Measurements from ENCODE around the gene CSMD2.

DNA sequence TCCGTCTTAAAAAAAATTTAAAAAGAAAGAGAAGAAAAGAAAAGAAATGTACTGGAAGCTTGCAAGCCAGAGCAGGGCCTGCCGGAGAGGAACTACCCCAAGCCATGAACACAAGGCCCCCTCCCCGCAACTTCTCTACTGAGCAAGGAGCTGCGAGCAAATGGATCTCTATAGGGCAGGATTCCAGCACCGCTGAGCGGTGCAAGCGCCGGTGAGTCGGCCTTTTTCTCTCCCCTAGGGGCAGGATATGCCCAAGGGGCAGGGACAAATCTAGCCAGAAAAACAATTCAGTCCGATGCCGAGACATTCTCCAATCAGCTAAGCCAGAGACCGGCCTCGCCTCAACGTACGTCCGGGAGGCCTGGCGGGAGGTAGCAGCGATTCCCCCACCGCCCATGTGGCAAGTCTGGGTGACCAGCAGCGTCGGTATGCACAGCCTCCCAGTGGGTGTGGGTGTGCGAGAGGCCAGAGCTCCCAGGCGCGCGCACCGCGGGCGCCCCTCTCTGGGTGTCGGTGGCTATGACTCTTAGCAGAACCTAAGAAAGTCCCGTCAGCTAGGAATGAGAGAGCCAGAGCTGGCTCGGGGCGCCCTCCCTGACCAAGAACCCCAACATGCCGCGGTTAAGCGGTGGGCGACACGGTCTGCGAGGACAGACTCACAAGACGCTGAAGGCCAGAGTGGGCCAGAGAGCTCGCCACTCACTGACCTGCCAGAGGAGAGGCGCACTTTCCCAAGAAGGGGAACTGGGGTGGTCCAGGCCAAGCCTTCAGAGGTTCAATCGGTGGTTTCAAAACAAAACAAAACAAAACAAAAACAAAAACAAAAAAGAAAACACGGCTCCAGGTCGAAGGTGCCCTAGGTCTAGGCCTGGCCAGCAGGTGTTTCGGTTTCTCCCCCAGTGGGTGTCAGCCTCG is 1.9 kb downstream of the CSMD2 start:
- no peak for TF ChIP-seq POLR2AphosphoS5 (IDR thresholded peaks at IDR 0.05; ENCODE audit: low read depth, low read length)
- TF ChIP-seq SIN3A (IDR thresholded peaks at IDR 0.05; ENCODE audit: borderline replicate concordance, insufficient read depth, low read length), result no peak
- no peak for TF ChIP-seq TAF1 (IDR thresholded peaks at IDR 0.05; ENCODE audit: borderline replicate concordance, insufficient read depth, low read length)
- TF ChIP-seq, protein P1, sequence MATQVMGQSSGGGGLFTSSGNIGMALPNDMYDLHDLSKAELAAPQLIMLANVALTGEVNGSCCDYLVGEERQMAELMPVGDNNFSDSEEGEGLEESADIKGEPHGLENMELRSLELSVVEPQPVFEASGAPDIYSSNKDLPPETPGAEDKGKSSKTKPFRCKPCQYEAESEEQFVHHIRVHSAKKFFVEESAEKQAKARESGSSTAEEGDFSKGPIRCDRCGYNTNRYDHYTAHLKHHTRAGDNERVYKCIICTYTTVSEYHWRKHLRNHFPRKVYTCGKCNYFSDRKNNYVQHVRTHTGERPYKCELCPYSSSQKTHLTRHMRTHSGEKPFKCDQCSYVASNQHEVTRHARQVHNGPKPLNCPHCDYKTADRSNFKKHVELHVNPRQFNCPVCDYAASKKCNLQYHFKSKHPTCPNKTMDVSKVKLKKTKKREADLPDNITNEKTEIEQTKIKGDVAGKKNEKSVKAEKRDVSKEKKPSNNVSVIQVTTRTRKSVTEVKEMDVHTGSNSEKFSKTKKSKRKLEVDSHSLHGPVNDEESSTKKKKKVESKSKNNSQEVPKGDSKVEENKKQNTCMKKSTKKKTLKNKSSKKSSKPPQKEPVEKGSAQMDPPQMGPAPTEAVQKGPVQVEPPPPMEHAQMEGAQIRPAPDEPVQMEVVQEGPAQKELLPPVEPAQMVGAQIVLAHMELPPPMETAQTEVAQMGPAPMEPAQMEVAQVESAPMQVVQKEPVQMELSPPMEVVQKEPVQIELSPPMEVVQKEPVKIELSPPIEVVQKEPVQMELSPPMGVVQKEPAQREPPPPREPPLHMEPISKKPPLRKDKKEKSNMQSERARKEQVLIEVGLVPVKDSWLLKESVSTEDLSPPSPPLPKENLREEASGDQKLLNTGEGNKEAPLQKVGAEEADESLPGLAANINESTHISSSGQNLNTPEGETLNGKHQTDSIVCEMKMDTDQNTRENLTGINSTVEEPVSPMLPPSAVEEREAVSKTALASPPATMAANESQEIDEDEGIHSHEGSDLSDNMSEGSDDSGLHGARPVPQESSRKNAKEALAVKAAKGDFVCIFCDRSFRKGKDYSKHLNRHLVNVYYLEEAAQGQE (IDR thresholded peaks at IDR 0.05; ENCODE audit: insufficient read depth in 1 of 2, low read depth in 2 of 2, low read length in 2 of 2), result no peak
- TF ChIP-seq FOXP2 (optimal IDR thresholded peaks at IDR 0.05; ENCODE audit: borderline replicate concordance, extremely low read depth, extremely low read length, insufficient read depth), result no peak

Data from PFSK-1 (cell line).